ENCODE data around the gene FAM228A.

The FAM228A gene

GRCh38 chr2:24169023-24169422 is 5.8 kb upstream of the FAM228A start:
- Histone ChIP-seq H3K27me3 (ENCODE audit: low read length) (no peaks in the 10 kb centered on the region), H3K79me2 (ENCODE audit: insufficient read depth, low read length) (no peaks in the 10 kb centered on the region), H3K9me2 (replicated peaks; ENCODE audit: insufficient read depth, low read length) (no peaks in the 10 kb centered on the region), H3K9me3 (ENCODE audit: insufficient read depth, low read length) (no peaks in the 10 kb centered on the region), H3K4me2 (ENCODE audit: low read depth, low read length, poor library complexity, severe bottlenecking) (no peak overlapping the region), H3K9ac (ENCODE audit: low read length) (no peak overlapping the region), H2AFZ (ENCODE audit: low read depth, low read length, severe bottlenecking) (no peak overlapping the region), H3K4me3 (ENCODE audit: insufficient read depth, low read length, poor library complexity, severe bottlenecking) (no peak overlapping the region), H3K36me3 (ENCODE audit: low read length) (no peaks in the 10 kb centered on the region), H4K20me1 (ENCODE audit: low read depth, low read length) (no peaks in the 10 kb centered on the region), H3F3A (ENCODE audit: insufficient read depth) (no peaks in the 10 kb centered on the region), H3K27ac (ENCODE audit: low read depth, low read length) (no peak overlapping the region)
- no peak for TF ChIP-seq CTCF (IDR thresholded peaks at IDR 0.05; ENCODE audit: insufficient read depth, low read length, poor library complexity, severe bottlenecking)
- TF ChIP-seq EZH2phosphoT487 (conservative IDR thresholded peaks at IDR 0.05; ENCODE audit: low read length), result no peak

GRCh38 chr2:24175631-24176187 is 856 bp downstream of the FAM228A start:
- Histone ChIP-seq H3K36me3 (ENCODE audit: low read length) (no peaks in the 10 kb centered on the region), H3K27me3 (ENCODE audit: low read length) (no peaks in the 10 kb centered on the region), H3K27ac (ENCODE audit: low read depth, low read length) (no peak overlapping the region), H3K79me2 (ENCODE audit: insufficient read depth, low read length) (no peaks in the 10 kb centered on the region), H3K9me3 (ENCODE audit: insufficient read depth, low read length) (no peaks in the 10 kb centered on the region), H4K20me1 (ENCODE audit: low read depth, low read length) (no peaks in the 10 kb centered on the region), H3K4me2 (ENCODE audit: low read depth, low read length, poor library complexity, severe bottlenecking) (no peak overlapping the region), H3K4me3 (ENCODE audit: insufficient read depth, low read length, poor library complexity, severe bottlenecking) (no peak overlapping the region), H2AFZ (ENCODE audit: low read depth, low read length, severe bottlenecking) (no peak overlapping the region), H3K9me2 (replicated peaks; ENCODE audit: insufficient read depth, low read length) (no peaks in the 10 kb centered on the region), H3K9ac (ENCODE audit: low read length) (no peak overlapping the region), H3F3A (ENCODE audit: insufficient read depth) (no peaks in the 10 kb centered on the region)
- TF ChIP-seq CTCF (IDR thresholded peaks at IDR 0.05; ENCODE audit: insufficient read depth, low read length, poor library complexity, severe bottlenecking) (no peak), EZH2phosphoT487 (conservative IDR thresholded peaks at IDR 0.05; ENCODE audit: low read length) (no peak)

GRCh38 chr2:24176326-24176725 is 1.5 kb downstream of the FAM228A start:
- no peak overlapping the region for H3K9ac ChIP-seq (ENCODE audit: low read length)
- H3K36me3 ChIP-seq (ENCODE audit: low read length), result no peaks in the 10 kb centered on the region
- H2AFZ ChIP-seq (ENCODE audit: low read depth, low read length, severe bottlenecking), result no peak overlapping the region
- no peak for TF ChIP-seq CTCF (IDR thresholded peaks at IDR 0.05; ENCODE audit: insufficient read depth, low read length, poor library complexity, severe bottlenecking)
- no peak for TF ChIP-seq EZH2phosphoT487 (conservative IDR thresholded peaks at IDR 0.05; ENCODE audit: low read length)
- no peaks in the 10 kb centered on the region for H3K27me3 ChIP-seq (ENCODE audit: low read length)
- no peaks in the 10 kb centered on the region for H3K9me3 ChIP-seq (ENCODE audit: insufficient read depth, low read length)
- no peak overlapping the region for H3K27ac ChIP-seq (ENCODE audit: low read depth, low read length)
- no peaks in the 10 kb centered on the region for H3K9me2 ChIP-seq (replicated peaks; ENCODE audit: insufficient read depth, low read length)
- H3K79me2 ChIP-seq (ENCODE audit: insufficient read depth, low read length), result no peaks in the 10 kb centered on the region
- H3K4me2 ChIP-seq (ENCODE audit: low read depth, low read length, poor library complexity, severe bottlenecking), result no peak overlapping the region
- H3F3A ChIP-seq (ENCODE audit: insufficient read depth), result no peaks in the 10 kb centered on the region
- H4K20me1 ChIP-seq (ENCODE audit: low read depth, low read length), result no peaks in the 10 kb centered on the region
- H3K4me3 ChIP-seq (ENCODE audit: insufficient read depth, low read length, poor library complexity, severe bottlenecking), result no peak overlapping the region

All from SU-DHL-6 (cell line).